HEK293T (cell line): ENCODE data around the gene TMEM143.

Experiments
- FOXK2 ChIP-seq: fragments of 450-650 bp; IDR thresholded peaks from 2 replicates; pipeline ENCODE4 v1.6.1; 2016; ENCODE audit warnings: mild to moderate bottlenecking
- L3MBTL2 ChIP-seq: fragments of 450-650 bp; conservative IDR thresholded peaks from 2 replicates; pipeline ENCODE4 v1.6.1; 2016; ENCODE audit warnings: mild to moderate bottlenecking
- NFRKB ChIP-seq: fragments of 450-650 bp; IDR thresholded peaks from 2 replicates; pipeline ENCODE4 v1.6.1; 2016; ENCODE audit warnings: mild to moderate bottlenecking, moderate library complexity
- SP1 ChIP-seq: fragments of 450-650 bp; IDR thresholded peaks from 2 replicates; pipeline ENCODE4 v1.6.1; 2017
- SUZ12 ChIP-seq: fragments of 450-650 bp; IDR thresholded peaks from 2 replicates; pipeline ENCODE4 v1.6.1; 2016; ENCODE audit warnings: mild to moderate bottlenecking

- TF ChIP-seq FOXK2, result no peak
- TF ChIP-seq NFRKB, result no peak
- TF ChIP-seq L3MBTL2, result no peak
- no peak for TF ChIP-seq SP1
- TF ChIP-seq SUZ12, result no peak
These were observed 27.6 kb upstream of the TMEM143 start, which contains the start of gene KDELR1 for GRCh38 chr19:48391100-48392005.
